HG03039 (cell line): Measurements from ENCODE around the gene HMX1.
A peak's percentile ranks its signal among the peaks of the same experiment; 100 is the strongest.

Source experiments
- ATAC-seq: cut with Tn5 transposase; IDR thresholded peaks from one replicate; pipeline ENCODE4 v1.9.1; 2021; ENCODE audit warnings: mild to moderate bottlenecking, moderate library complexity; ENCODE audit not compliant: unreplicated experiment

HMX1 gene

GRCh38 chr4:8871417-8872401 lies at the start of gene HMX1:
HMX1 (minus strand) TSS chr4:8871839; CDS start chr4:8871614, 225 bp downstream.
- ATAC-seq = no peak

- no peak for ATAC-seq
These were observed 49.3 kb upstream of the HMX1 start for GRCh38 chr4:8920969-8921368.

- no peak for ATAC-seq
These were observed 48.8 kb upstream of the HMX1 start for GRCh38 chr4:8920289-8920965.

GRCh38 chr4:8919651-8920288 lies 48.1 kb upstream of the HMX1 start:
- ATAC-seq = no peak

GRCh38 chr4:8917868-8918783 lies 46.5 kb upstream of the HMX1 start:
- ATAC-seq = peak; percentile 82

- no peak for ATAC-seq
These were observed 45.7 kb upstream of the HMX1 start for GRCh38 chr4:8917321-8917811.

GRCh38 chr4:8916906-8917305 lies 45.3 kb upstream of the HMX1 start:
- ATAC-seq = no peak

- no peak for ATAC-seq
These were observed 44.8 kb upstream of the HMX1 start for GRCh38 chr4:8916351-8916885.

GRCh38 chr4:8915201-8916200 lies 43.9 kb upstream of the HMX1 start:
- no peak for ATAC-seq

GRCh38 chr4:8914461-8915171 lies 43.0 kb upstream of the HMX1 start:
- ATAC-seq = no peak

GRCh38 chr4:8913858-8914460 lies 42.3 kb upstream of the HMX1 start:
- no peak for ATAC-seq

- ATAC-seq = no peak
These were observed 41.6 kb upstream of the HMX1 start for GRCh38 chr4:8913121-8913857.

- no peak for ATAC-seq
These were observed 40.9 kb upstream of the HMX1 start for GRCh38 chr4:8912506-8912905.

- ATAC-seq = no peak
These were observed 40.4 kb upstream of the HMX1 start for GRCh38 chr4:8912089-8912455.

- no peak for ATAC-seq
These were observed 39.9 kb upstream of the HMX1 start for GRCh38 chr4:8911316-8912088.

- ATAC-seq = no peak
These were observed 39.2 kb upstream of the HMX1 start for GRCh38 chr4:8910822-8911315.
